Prostate gland (tissue), 2 donors: Measurements from ENCODE around the gene USP43. TPM values are rescaled to one million over a fixed set of nuclear protein-coding genes. Genes with fewer than 3 reads are reported as not detected.

Experiments used
- DNase-seq: peaks from one replicate; pipeline ENCODE4 v3.0.0-alpha.2; 2019; ENCODE audit warnings: low spot score
- H3K27ac ChIP-seq, 2 donors: fragments of 200-600 bp; sonication (generic); 2 replicates each; pipeline ENCODE4 v1.5.1; 2017 to 2019
- H3K27me3 ChIP-seq: fragments of 200-600 bp; sonication (generic); replicated peaks from 2 replicates; pipeline ENCODE4 v1.5.1; 2019; ENCODE audit not compliant: insufficient read depth
- H3K36me3 ChIP-seq, 2 donors: fragments of 200-600 bp; sonication (generic); 1 replicate in 1 of 2; 2 replicates in 1 of 2; pipeline versions ENCODE4 v1.5.1 to v1.8.1; 2017 to 2019
- H3K4me1 ChIP-seq: fragments of 200-600 bp; sonication (generic); replicated peaks from 2 replicates; pipeline ENCODE4 v1.5.1; 2019
- H3K4me3 ChIP-seq, 2 donors: fragments of 200-600 bp; sonication (generic); 2 replicates each; pipeline ENCODE4 v1.5.1; 2017 to 2019
- H3K9me3 ChIP-seq: fragments of 200-600 bp; sonication (generic); 2 replicates; pipeline ENCODE4 v1.5.1; 2017
- POLR2A ChIP-seq: fragments of 450-650 bp; IDR thresholded peaks from one replicate; pipeline ENCODE4 v1.6.1; 2016; ENCODE audit warnings: antibody characterized with exemption, mild to moderate bottlenecking
- POLR2AphosphoS5 ChIP-seq: sonication (generic); formaldehyde crosslinking; IDR thresholded peaks from one replicate; pipeline ENCODE4 v1.6.1; 2017; ENCODE audit warnings: antibody characterized with exemption
- WGBS: methylation state at CpG from one replicate; pipeline ENCODE4 v1.1.5; 2018; 5-methylcytosine and 5-hydroxymethylcytosine counted together
- intact Hi-C: fragments of 100-400 bp; cut with DNase I; formaldehyde crosslinking; loops from one replicate; pipeline ENCODE4 v1.14.2; 2022
- total RNA-seq, 2 donors: library from RNA; depleted of rRNA; stranded (reverse); fragments of >200 nt; gene quantifications; one replicate each; pipeline ENCODE4 v1.1.0, GENCODE V29; 2016
- TF ChIP-seq, protein P1 (sequence below), 4 experiments: fragments of 200-600 bp in 2 of 4; fragments of 450-650 bp in 2 of 4; sonication (generic) in 2 of 4; IDR thresholded peaks; 1 replicate in 3 of 4; 2 replicates in 1 of 4; pipeline ENCODE4 v1.5.1; 2016 to 2019; ENCODE audit warnings: antibody characterized with exemption in 4 of 4, mild to moderate bottlenecking in 2 of 4, moderate library complexity in 2 of 4

Gene USP43
- total RNA-seq, 2 donors from 2014 or later, result 28.2 to 33.2 TPM

- H3K27me3 ChIP-seq, result no peaks in the 10 kb centered on the region
- TF ChIP-seq POLR2AphosphoS5 (no peak), POLR2A (no peak)
- TF ChIP-seq, protein P1, sequence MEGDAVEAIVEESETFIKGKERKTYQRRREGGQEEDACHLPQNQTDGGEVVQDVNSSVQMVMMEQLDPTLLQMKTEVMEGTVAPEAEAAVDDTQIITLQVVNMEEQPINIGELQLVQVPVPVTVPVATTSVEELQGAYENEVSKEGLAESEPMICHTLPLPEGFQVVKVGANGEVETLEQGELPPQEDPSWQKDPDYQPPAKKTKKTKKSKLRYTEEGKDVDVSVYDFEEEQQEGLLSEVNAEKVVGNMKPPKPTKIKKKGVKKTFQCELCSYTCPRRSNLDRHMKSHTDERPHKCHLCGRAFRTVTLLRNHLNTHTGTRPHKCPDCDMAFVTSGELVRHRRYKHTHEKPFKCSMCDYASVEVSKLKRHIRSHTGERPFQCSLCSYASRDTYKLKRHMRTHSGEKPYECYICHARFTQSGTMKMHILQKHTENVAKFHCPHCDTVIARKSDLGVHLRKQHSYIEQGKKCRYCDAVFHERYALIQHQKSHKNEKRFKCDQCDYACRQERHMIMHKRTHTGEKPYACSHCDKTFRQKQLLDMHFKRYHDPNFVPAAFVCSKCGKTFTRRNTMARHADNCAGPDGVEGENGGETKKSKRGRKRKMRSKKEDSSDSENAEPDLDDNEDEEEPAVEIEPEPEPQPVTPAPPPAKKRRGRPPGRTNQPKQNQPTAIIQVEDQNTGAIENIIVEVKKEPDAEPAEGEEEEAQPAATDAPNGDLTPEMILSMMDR (IDR thresholded peaks at IDR 0.05), result no peak
- no peak overlapping the region for H3K27ac ChIP-seq
- H3K36me3 ChIP-seq, result no peaks in the 10 kb centered on the region
- no peak overlapping the region for H3K4me3 ChIP-seq
- no peaks in the 10 kb centered on the region for H3K9me3 ChIP-seq
- intact Hi-C loops, result no loop called here
- 91% methylated on average over 4 of the region's 4 CpGs for WGBS
- H3K4me1 ChIP-seq, result no peaks in the 10 kb centered on the region
- DNase-seq, result no peak
Observed at GRCh38 chr17:9707948-9708347, 62.6 kb downstream of the USP43 start.

GRCh38 chr17:9714801-9715200, 69.5 kb downstream of the USP43 start:
- no peaks in the 10 kb centered on the region for H3K27me3 ChIP-seq
- no peak overlapping the region for H3K4me3 ChIP-seq
- DNase-seq, result no peak
- no peak for TF ChIP-seq POLR2AphosphoS5
- TF ChIP-seq POLR2A, result no peak
- TF ChIP-seq, protein P1 (IDR thresholded peaks at IDR 0.05), result no peak
- no peaks in the 10 kb centered on the region for H3K36me3 ChIP-seq
- H3K9me3 ChIP-seq, result no peaks in the 10 kb centered on the region
- no peak overlapping the region for H3K27ac ChIP-seq
- WGBS, result 85% methylated on average over 6 of the region's 6 CpGs
- intact Hi-C loops, result no loop called here
- H3K4me1 ChIP-seq, result no peaks in the 10 kb centered on the region

GRCh38 chr17:9715503-9716016, 70.2 kb downstream of the USP43 start:
- no peaks in the 10 kb centered on the region for H3K9me3 ChIP-seq
- intact Hi-C loops, result no loop called here
- H3K27me3 ChIP-seq, result no peaks in the 10 kb centered on the region
- H3K27ac ChIP-seq, result no peak overlapping the region
- no peak for TF ChIP-seq POLR2A
- TF ChIP-seq, protein P1 (IDR thresholded peaks at IDR 0.05), result no peak
- TF ChIP-seq POLR2AphosphoS5, result no peak
- DNase-seq, result no peak
- no peak overlapping the region for H3K4me3 ChIP-seq
- 100% methylated on average over 1 of the region's 1 CpG for WGBS
- H3K36me3 ChIP-seq, result no peaks in the 10 kb centered on the region
- no peaks in the 10 kb centered on the region for H3K4me1 ChIP-seq

DNA sequence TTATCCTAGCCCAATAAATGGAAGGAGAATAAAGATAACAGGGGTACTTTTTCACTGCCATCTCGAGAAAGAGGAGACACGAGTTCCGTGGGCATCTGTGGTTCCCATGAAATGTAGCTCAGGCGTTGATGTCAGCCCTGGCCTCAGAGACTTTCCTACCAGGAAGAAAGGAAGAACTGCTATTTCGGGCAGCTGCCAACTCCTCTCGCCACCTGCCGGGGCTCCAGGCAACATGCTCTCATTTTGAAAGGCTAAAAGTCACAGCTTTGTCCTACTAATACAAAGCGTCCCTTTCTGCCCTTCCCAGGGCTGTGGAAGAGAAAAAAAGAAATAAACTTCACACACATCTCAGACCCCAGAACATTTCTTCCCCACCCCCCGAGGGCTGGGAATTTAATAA, 80.3 kb downstream of the USP43 start:
- DNase-seq, result peak; percentile 13
- intact Hi-C loops, result loop anchor here (5.0 kb wide), 1 partner anchor 202 kb away; no protein-coding TSS in a partner anchor
- Histone ChIP-seq H3K36me3 (no peaks in the 10 kb centered on the region), H3K27ac (no peak overlapping the region), H3K4me1 (no peaks in the 10 kb centered on the region), H3K4me3 (no peak overlapping the region), H3K27me3 (no peaks in the 10 kb centered on the region), H3K9me3 (no peaks in the 10 kb centered on the region)
- WGBS, result 20% methylated on average over 9 of the region's 9 CpGs
- TF ChIP-seq POLR2A (no peak), POLR2AphosphoS5 (peak; percentile 13)
- TF ChIP-seq, protein P1 (IDR thresholded peaks at IDR 0.05), result peak in 2 of 4 experiments; percentile 29 to 34

DNA sequence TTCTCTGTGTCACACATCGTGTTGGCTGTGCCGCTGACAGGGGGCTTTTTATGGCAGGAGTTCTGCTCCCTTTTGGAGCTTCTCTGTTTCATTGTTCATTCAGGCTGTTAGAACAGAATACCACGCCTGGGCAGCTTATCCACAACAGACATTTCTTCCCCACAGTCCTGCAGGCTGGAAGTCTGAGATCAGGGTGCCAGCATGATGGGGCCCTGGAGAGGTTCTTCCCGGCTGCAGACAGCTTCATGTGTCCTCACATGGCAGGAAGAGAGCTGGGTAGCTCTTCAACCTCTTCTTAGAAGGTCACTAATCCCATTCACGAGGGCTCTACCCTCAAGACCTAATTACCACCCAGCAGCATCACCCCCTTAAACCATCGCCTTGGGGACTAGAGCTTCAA, 81.0 kb downstream of the USP43 start:
- Histone ChIP-seq H3K27me3 (no peaks in the 10 kb centered on the region), H3K27ac (no peak overlapping the region), H3K9me3 (no peaks in the 10 kb centered on the region), H3K4me1 (no peaks in the 10 kb centered on the region), H3K4me3 (no peak overlapping the region), H3K36me3 (no peaks in the 10 kb centered on the region)
- TF ChIP-seq POLR2A (no peak), POLR2AphosphoS5 (no peak)
- TF ChIP-seq, protein P1 (IDR thresholded peaks at IDR 0.05), result no peak
- intact Hi-C loops, result loop anchor here (5.0 kb wide), 1 partner anchor 201 kb away; no protein-coding TSS in a partner anchor
- no peak for DNase-seq
- 75% methylated on average over 6 of the region's 6 CpGs for WGBS
